ENCODE results near the gene NT5DC3.

DNA sequence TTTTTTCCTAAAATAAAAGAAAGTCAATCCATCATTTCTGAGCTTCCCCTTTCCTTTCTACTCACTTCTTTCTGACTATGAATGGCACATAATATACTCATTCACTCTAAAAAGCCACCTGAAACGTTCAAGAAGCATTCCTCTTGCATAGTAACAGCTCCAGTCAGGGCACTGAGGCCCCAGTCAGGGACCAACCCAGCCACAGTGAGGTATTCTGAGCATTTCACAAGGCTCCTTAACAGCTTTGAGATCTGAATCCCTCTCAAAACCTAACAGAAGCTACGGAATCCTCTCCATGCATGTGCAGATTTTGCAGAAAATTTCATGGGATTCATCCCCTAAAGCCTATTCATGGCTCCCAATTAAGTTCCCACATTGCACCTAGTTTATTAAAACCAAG lies 23.2 kb downstream of the NT5DC3 start:
- TF ChIP-seq, protein P1, sequence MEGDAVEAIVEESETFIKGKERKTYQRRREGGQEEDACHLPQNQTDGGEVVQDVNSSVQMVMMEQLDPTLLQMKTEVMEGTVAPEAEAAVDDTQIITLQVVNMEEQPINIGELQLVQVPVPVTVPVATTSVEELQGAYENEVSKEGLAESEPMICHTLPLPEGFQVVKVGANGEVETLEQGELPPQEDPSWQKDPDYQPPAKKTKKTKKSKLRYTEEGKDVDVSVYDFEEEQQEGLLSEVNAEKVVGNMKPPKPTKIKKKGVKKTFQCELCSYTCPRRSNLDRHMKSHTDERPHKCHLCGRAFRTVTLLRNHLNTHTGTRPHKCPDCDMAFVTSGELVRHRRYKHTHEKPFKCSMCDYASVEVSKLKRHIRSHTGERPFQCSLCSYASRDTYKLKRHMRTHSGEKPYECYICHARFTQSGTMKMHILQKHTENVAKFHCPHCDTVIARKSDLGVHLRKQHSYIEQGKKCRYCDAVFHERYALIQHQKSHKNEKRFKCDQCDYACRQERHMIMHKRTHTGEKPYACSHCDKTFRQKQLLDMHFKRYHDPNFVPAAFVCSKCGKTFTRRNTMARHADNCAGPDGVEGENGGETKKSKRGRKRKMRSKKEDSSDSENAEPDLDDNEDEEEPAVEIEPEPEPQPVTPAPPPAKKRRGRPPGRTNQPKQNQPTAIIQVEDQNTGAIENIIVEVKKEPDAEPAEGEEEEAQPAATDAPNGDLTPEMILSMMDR (conservative IDR thresholded peaks at IDR 0.05; ENCODE audit: low read length) = no peak
- no peak for TF ChIP-seq EZH2phosphoT487 (IDR thresholded peaks at IDR 0.05; ENCODE audit: borderline replicate concordance, low read depth, low read length)

Data from OCI-LY7 (cell line).